WTC11 (cell line): ENCODE results near the gene CLN6.

Source experiments
- ATF3 ChIP-seq: sonication (generic); formaldehyde crosslinking; conservative IDR thresholded peaks from 2 replicates; pipeline ENCODE4 v1.8.1; 2022; ENCODE audit warnings: mild to moderate bottlenecking, missing genetic modification reagents
- ATF6 ChIP-seq: sonication (generic); formaldehyde crosslinking; IDR thresholded peaks from 2 replicates; pipeline ENCODE4 v1.8.1; 2023; ENCODE audit warnings: mild to moderate bottlenecking, missing genetic modification reagents
- CREB1 ChIP-seq: sonication (generic); formaldehyde crosslinking; IDR thresholded peaks from 2 replicates; pipeline ENCODE4 v1.8.0; 2023; ENCODE audit warnings: mild to moderate bottlenecking, missing genetic modification reagents
- CTCF ChIP-seq: fragments of 200-600 bp; IDR thresholded peaks from 2 replicates; pipeline ENCODE4 v1.8.0; 2022; ENCODE audit warnings: antibody characterized with exemption
- GABPB1 ChIP-seq: sonication (generic); formaldehyde crosslinking; IDR thresholded peaks from 2 replicates; pipeline ENCODE4 v1.8.1; 2023; ENCODE audit warnings: mild to moderate bottlenecking, missing genetic modification reagents
- HMGXB4 ChIP-seq: sonication (generic); formaldehyde crosslinking; IDR thresholded peaks from 2 replicates; pipeline ENCODE4 v1.8.1; 2023; ENCODE audit warnings: mild to moderate bottlenecking, moderate library complexity, missing genetic modification reagents
- MAX ChIP-seq: sonication (generic); formaldehyde crosslinking; IDR thresholded peaks from 2 replicates; pipeline ENCODE4 v1.8.0; 2022; ENCODE audit warnings: mild to moderate bottlenecking, missing genetic modification reagents
- MXD4 ChIP-seq: fragments of 250-450 bp; sonication (Bioruptor Pico); IDR thresholded peaks from 2 replicates; pipeline ENCODE4 v1.8.0; 2021; ENCODE audit warnings: mild to moderate bottlenecking, moderate library complexity, borderline replicate concordance
- NR2C2 ChIP-seq: sonication (generic); formaldehyde crosslinking; IDR thresholded peaks from 2 replicates; pipeline ENCODE4 v1.8.0; 2022; ENCODE audit warnings: mild to moderate bottlenecking, missing genetic modification reagents
- PRDM15 ChIP-seq: sonication (generic); formaldehyde crosslinking; IDR thresholded peaks from 2 replicates; pipeline ENCODE4 v1.8.0; 2022; ENCODE audit warnings: missing genetic modification reagents
- SP1 ChIP-seq: sonication (generic); formaldehyde crosslinking; conservative IDR thresholded peaks from 2 replicates; pipeline ENCODE4 v1.8.1; 2022; ENCODE audit warnings: missing genetic modification reagents
- ZBTB21 ChIP-seq: sonication (generic); formaldehyde crosslinking; IDR thresholded peaks from 2 replicates; pipeline ENCODE4 v1.8.1; 2023; ENCODE audit warnings: mild to moderate bottlenecking, missing genetic modification reagents, borderline replicate concordance
- ZNF232 ChIP-seq: sonication (generic); formaldehyde crosslinking; IDR thresholded peaks from 2 replicates; pipeline ENCODE4 v1.8.0; 2022; ENCODE audit warnings: mild to moderate bottlenecking, missing genetic modification reagents

GRCh38 chr15:68256675-68257450 is 27.3 kb upstream of the CLN6 start:
- TF ChIP-seq CTCF (no peak), SP1 (peak; percentile 85), PRDM15 (CRISPR knock-in tag) (no peak), GABPB1 (CRISPR knock-in tag) (peak; percentile 42; the same call in 1 of the 2 replicates), MAX (CRISPR knock-in tag) (peak; percentile 98), ZBTB21 (CRISPR knock-in tag) (peak; percentile 93; the same call in 1 of the 2 replicates), ATF3 (CRISPR knock-in tag) (no peak), ZNF232 (CRISPR knock-in tag) (0 out of 2 replicates have a peak, but pooled peaks have one; percentile 56), HMGXB4 (CRISPR knock-in tag) (peak; percentile 93), NR2C2 (CRISPR knock-in tag) (peak; percentile 66), ATF6 (CRISPR knock-in tag) (no peak), MXD4 (CRISPR knock-in tag) (no peak), CREB1 (CRISPR knock-in tag) (peak; percentile 91)
